Epidermal melanocyte (primary cell): ENCODE measurements around the gene TANC1.

Experiments
- DNase-seq: peaks from one replicate; pipeline ENCODE4 v3.0.0; 2011; ENCODE audit warnings: low spot score; ENCODE audit not compliant: insufficient read length

The TANC1 gene

GRCh38 chr2:159187106-159187505 lies 218.7 kb downstream of the TANC1 start:
- DNase-seq, result no peak

GRCh38 chr2:159188449-159188848 lies 220.0 kb downstream of the TANC1 start:
- no peak for DNase-seq

- DNase-seq, result no peak
Measured at GRCh38 chr2:159192371-159192918, 224.0 kb downstream of the TANC1 start.

- no peak for DNase-seq
Measured at GRCh38 chr2:159193791-159194190, 225.4 kb downstream of the TANC1 start.

GRCh38 chr2:159194241-159194640 lies 225.8 kb downstream of the TANC1 start:
- no peak for DNase-seq

- DNase-seq, result no peak
Measured at GRCh38 chr2:159195697-159196096, 227.3 kb downstream of the TANC1 start.

- no peak for DNase-seq
Measured at GRCh38 chr2:159196393-159196925, 228.0 kb downstream of the TANC1 start.

GRCh38 chr2:159199236-159199635 lies 230.8 kb downstream of the TANC1 start:
- DNase-seq, result no peak

- no peak for DNase-seq
Measured at GRCh38 chr2:159199761-159200465, 231.5 kb downstream of the TANC1 start.

- no peak for DNase-seq
Measured at GRCh38 chr2:159200498-159200897, 232.1 kb downstream of the TANC1 start.

GRCh38 chr2:159201360-159202063 lies 233.1 kb downstream of the TANC1 start:
- no peak for DNase-seq

GRCh38 chr2:159202568-159203071 lies 234.2 kb downstream of the TANC1 start:
- DNase-seq, result peak; percentile 69

GRCh38 chr2:159204381-159205144 lies 236.1 kb downstream of the TANC1 start:
- DNase-seq, result no peak

- peak; percentile 27 for DNase-seq
Measured at GRCh38 chr2:159206736-159207380, 238.4 kb downstream of the TANC1 start.

- no peak for DNase-seq
Measured at GRCh38 chr2:159208438-159208837, 240.0 kb downstream of the TANC1 start.

GRCh38 chr2:159209341-159210306 lies 241.2 kb downstream of the TANC1 start:
- DNase-seq, result no peak

GRCh38 chr2:159211447-159212396 lies 243.3 kb downstream of the TANC1 start:
- no peak for DNase-seq

GRCh38 chr2:159213296-159213695 lies 244.9 kb downstream of the TANC1 start:
- DNase-seq, result no peak
